Body of pancreas (tissue), 4 donors: ENCODE results near the gene PNPLA5. TPM values are rescaled to one million over a fixed set of nuclear protein-coding genes. Genes with fewer than 3 reads are reported as not detected.
A peak's percentile ranks its signal among the peaks of the same experiment; 100 is the strongest.

ENCODE experiments used
- ATAC-seq: fragments of 150-250 bp; one replicate; pipeline ENCODE4 v1.9.1; 2016
- DNase-seq, 4 donors: peaks; one replicate each; pipeline ENCODE4 v3.0.0-alpha.2; 2019
- H3K27ac ChIP-seq, 4 donors: fragments of 200-600 bp; sonication (generic); 1 replicate in 3 of 4; 2 replicates in 1 of 4; pipeline versions ENCODE4 v1.5.1 to v1.6.1; 2016 to 2019; ENCODE audit warnings: mild to moderate bottlenecking in 1 of 4, mixed read lengths in 1 of 4, moderate library complexity in 1 of 4
- H3K27me3 ChIP-seq, 2 donors: fragments of 200-600 bp; sonication (generic); one replicate each; pipeline ENCODE4 v1.6.0; 2016; ENCODE audit warnings: mild to moderate bottlenecking in 1 of 2
- H3K36me3 ChIP-seq, 2 donors: fragments of 200-600 bp; sonication (generic); replicated peaks in 1 of 2; 2 replicates each; pipeline ENCODE4 v1.5.1; 2016; ENCODE audit warnings: low read depth in 2 of 2; ENCODE audit not compliant: insufficient read depth in 1 of 2
- H3K4me1 ChIP-seq: fragments of 200-600 bp; sonication (generic); one replicate; pipeline ENCODE4 v1.6.0; 2016
- H3K4me3 ChIP-seq, 2 donors: fragments of 200-600 bp; sonication (generic); 1 replicate in 1 of 2; 2 replicates in 1 of 2; pipeline ENCODE4 v1.5.1; 2016 to 2019
- H3K9me3 ChIP-seq, 3 donors: fragments of 200-600 bp; sonication (generic); 1 replicate in 2 of 3; 2 replicates in 1 of 3; pipeline ENCODE4 v1.5.1; 2016
- POLR2A ChIP-seq, 3 donors: fragments of 450-650 bp; IDR thresholded peaks; one replicate each; pipeline ENCODE4 v1.6.1; 2016; ENCODE audit warnings: antibody characterized with exemption in 3 of 3, mild to moderate bottlenecking in 2 of 3
- WGBS, 2 donors: methylation state at CpG; one replicate each; pipeline ENCODE4 v1.1.5; 2017; 5-methylcytosine and 5-hydroxymethylcytosine counted together
- intact Hi-C: fragments of 100-400 bp; cut with DNase I; formaldehyde crosslinking; loops from one replicate; pipeline ENCODE4 v1.15.1; 2023
- total RNA-seq, 2 donors: library from RNA; depleted of rRNA; stranded (reverse); fragments of >200 nt; gene quantifications; one replicate each; pipeline ENCODE4 v1.1.0, GENCODE V29; 2016
- TF ChIP-seq, protein P1 (sequence below), 7 experiments: fragments of 450-650 bp in 4 of 7; fragments of 200-600 bp in 3 of 7; sonication (generic) in 3 of 7; IDR thresholded peaks; one replicate each; pipeline ENCODE4 v1.5.1; 2016 to 2019; ENCODE audit warnings: antibody characterized with exemption in 7 of 7

PNPLA5 gene
- total RNA-seq, 2 donors from 2014 or later = not detected

DNA sequence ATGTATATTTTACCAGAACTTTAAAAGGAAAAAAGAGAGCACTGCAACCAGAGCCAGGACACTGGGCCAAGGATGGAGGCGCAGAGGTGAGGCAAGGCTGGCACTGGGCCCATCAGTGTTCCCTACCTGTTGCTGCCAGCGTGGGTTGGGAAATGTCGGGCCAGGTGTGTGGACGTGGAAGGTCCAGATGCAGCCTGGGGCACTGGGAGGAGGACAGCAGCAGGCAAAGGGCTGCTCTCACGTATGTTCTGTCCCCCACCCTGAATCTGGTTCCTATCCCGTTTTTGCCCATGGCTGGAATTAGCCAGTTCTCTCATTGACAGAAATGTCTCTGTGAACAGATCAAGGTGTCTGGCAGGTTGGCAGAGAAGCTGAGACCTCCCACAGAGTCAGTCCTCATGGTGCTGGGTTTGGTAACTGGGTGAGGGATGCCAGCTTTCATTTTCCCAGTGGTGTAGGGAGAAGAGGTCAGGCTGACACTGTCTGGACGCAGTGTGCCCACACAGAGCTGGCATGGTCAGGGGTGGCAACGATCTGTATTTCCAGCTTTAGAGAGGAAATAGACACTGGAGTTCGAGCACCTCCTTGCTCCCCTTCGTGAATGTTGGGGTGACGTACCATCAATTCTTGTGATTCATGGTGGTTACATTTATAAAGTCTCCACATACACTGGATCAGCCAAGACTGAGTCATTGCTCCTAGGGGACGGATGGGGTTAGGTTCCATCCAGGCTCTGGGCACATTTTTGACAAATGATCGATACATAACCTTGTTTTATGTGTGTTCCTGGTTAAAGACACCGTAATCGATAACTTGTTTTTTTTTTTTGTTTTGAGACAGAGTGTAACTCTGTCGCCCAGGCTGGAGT lies 27.5 kb upstream of the PNPLA5 start:
- TF ChIP-seq, protein P1, sequence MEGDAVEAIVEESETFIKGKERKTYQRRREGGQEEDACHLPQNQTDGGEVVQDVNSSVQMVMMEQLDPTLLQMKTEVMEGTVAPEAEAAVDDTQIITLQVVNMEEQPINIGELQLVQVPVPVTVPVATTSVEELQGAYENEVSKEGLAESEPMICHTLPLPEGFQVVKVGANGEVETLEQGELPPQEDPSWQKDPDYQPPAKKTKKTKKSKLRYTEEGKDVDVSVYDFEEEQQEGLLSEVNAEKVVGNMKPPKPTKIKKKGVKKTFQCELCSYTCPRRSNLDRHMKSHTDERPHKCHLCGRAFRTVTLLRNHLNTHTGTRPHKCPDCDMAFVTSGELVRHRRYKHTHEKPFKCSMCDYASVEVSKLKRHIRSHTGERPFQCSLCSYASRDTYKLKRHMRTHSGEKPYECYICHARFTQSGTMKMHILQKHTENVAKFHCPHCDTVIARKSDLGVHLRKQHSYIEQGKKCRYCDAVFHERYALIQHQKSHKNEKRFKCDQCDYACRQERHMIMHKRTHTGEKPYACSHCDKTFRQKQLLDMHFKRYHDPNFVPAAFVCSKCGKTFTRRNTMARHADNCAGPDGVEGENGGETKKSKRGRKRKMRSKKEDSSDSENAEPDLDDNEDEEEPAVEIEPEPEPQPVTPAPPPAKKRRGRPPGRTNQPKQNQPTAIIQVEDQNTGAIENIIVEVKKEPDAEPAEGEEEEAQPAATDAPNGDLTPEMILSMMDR (IDR thresholded peaks at IDR 0.05) = no peak
- TF ChIP-seq POLR2A (IDR thresholded peaks at IDR 0.05) = no peak
- intact Hi-C loops = no loop called here
- Histone ChIP-seq H3K36me3 (no peaks in the 10 kb centered on the region), H3K4me3 (no peak overlapping the region), H3K27ac (no peak overlapping the region), H3K27me3 (peaks cover 0 to 3% of the 10 kb centered on the region in 2 donors), H3K4me1 (peaks cover 15% of the 10 kb centered on the region), H3K9me3 (no peaks in the 10 kb centered on the region)
- 49 to 53% methylated on average over 14 to 16 of the region's 16 CpGs for WGBS, 2 donors
- DNase-seq (peak; percentile 23 to 58 (median 52)), ATAC-seq (no peak)

DNA sequence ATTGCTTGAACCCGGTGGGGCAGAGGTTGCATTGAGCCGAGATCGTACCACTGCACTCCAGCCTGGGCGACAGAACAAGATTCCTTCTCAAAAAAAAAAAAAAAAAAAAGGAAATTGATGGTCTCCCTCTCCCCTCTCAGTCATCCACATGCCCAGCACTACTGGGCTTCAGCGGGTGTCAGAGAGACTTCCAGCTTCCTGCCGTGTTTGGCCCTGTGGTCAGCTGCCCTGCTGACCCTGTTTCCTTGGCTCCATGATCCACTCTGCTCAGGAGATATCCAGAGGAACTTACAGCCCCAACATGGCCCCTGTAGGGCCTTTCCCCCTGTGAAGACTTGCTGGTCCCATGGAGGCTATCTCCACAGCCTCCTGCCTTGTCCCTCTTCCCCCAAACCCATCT lies 25.7 kb upstream of the PNPLA5 start:
- peaks cover 7% of the 10 kb centered on the region for H3K4me1 ChIP-seq
- no peaks in the 10 kb centered on the region for H3K27me3 ChIP-seq
- 77 to 80% methylated on average over 6 of the region's 6 CpGs for WGBS, 2 donors

DNA sequence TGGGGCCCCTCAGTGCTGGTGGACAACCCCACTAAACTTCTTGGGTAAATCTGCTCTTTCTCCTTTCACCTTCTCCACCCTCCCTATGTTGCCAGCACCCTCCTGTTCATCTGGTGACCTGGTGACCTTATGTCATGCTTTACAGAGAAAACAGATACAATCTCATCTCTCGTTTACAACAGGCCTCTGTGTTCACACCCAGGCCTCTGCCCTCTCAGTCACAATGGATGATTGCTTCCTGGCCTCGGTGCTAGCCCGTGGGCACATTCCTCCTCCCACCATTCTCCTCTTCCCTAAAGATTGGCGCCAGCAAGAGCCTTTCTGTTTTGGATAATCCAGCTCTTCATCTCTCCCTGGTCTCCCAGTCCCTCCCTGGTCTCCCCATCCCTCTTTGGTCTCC lies 19.5 kb upstream of the PNPLA5 start:
- intact Hi-C loops = no loop called here
- 9 to 15% methylated on average over 4 of the region's 4 CpGs for WGBS, 2 donors
- H3K4me3 ChIP-seq = no peak overlapping the region
- DNase-seq (no peak), ATAC-seq (no peak)
- no peaks in the 10 kb centered on the region for H3K4me1 ChIP-seq
- H3K27me3 ChIP-seq = no peaks in the 10 kb centered on the region
- TF ChIP-seq, protein P1 (IDR thresholded peaks at IDR 0.05) = no peak
- no peak for TF ChIP-seq POLR2A (IDR thresholded peaks at IDR 0.05)
- H3K36me3 ChIP-seq = no peaks in the 10 kb centered on the region
- H3K27ac ChIP-seq = no peak overlapping the region
- no peaks in the 10 kb centered on the region for H3K9me3 ChIP-seq

More for the DNA sequence above, 25.7 kb upstream of the PNPLA5 start:
- TF ChIP-seq POLR2A (IDR thresholded peaks at IDR 0.05) = no peak
- TF ChIP-seq, protein P1 (IDR thresholded peaks at IDR 0.05) = no peak
- no peak for ATAC-seq
- no peaks in the 10 kb centered on the region for H3K9me3 ChIP-seq
- H3K27ac ChIP-seq = no peak overlapping the region
- DNase-seq = no peak
- intact Hi-C loops = no loop called here
- H3K36me3 ChIP-seq = no peaks in the 10 kb centered on the region
- no peak overlapping the region for H3K4me3 ChIP-seq

DNA sequence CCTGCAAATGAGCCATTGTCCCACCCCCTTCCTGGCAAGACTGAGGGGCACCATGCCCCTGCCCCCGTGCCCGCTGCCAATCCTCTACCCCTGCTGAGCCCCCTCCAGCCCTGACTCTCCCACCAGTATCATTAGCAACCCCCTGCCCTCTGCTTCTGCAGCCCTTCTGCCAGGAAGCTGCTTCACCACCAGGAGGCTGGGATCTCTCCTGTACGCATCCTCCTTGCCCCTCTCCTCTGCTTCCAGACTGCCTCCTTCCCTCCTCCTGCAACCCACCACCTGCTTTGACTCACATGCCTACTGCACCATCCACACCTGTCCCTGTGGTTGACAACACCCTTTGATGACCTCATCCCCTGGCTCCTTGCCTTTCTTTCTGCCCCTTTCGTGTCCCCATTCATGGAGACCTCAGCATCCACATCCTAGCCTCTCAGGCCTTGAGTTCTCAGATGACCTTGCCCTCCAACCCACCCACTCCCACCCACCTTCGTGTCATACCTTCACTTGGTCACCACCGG lies 18.4 kb upstream of the PNPLA5 start:
- no peak overlapping the region for H3K4me3 ChIP-seq
- H3K36me3 ChIP-seq = no peaks in the 10 kb centered on the region
- ATAC-seq (no peak), DNase-seq (no peak)
- WGBS, 2 donors = 51 to 53% methylated on average over 6 of the region's 6 CpGs
- TF ChIP-seq, protein P1 (IDR thresholded peaks at IDR 0.05) = no peak
- no peak for TF ChIP-seq POLR2A (IDR thresholded peaks at IDR 0.05)
- no peaks in the 10 kb centered on the region for H3K27me3 ChIP-seq
- intact Hi-C loops = no loop called here
- H3K4me1 ChIP-seq = no peaks in the 10 kb centered on the region
- no peak overlapping the region for H3K27ac ChIP-seq
- no peaks in the 10 kb centered on the region for H3K9me3 ChIP-seq
